K562 (cell line): ENCODE measurements around the gene LRMDA. TPM values are rescaled to one million over a fixed set of nuclear protein-coding genes. Genes with fewer than 3 reads are reported as not detected.

Experiments
- ATAC-seq: fragments of 200-7000 bp; cut with Tn5 transposase; 3 replicates; pipeline ENCODE4 v1.9.1; 2020; ENCODE audit warnings: moderate library complexity
- BruUV-seq: library from RNA; stranded (reverse); fragments of 400-500 nt; replicated peaks from 2 replicates; lab custom pipeline; 2021; lab: Mats Ljungman, UMichigan
- CTCF ChIA-PET: fragments of 300-600 bp; formaldehyde crosslinking; extraction: SDS; loops from one replicate; lab custom pipeline; 2021; ENCODE audit warnings: low intra/inter-chr PET ratio; lab: Yijun Ruan, JAX
- POLR2A ChIA-PET: fragments of 300-600, 350-650 bp; sonication (Branson Sonifier 250); formaldehyde crosslinking; extraction: SDS; loops from one replicate; lab custom pipeline; 2021; ENCODE audit warnings: antibody characterized with exemption, inconsistent platforms; lab: Yijun Ruan, JAX
- DNase-seq, 4 experiments: peaks; one replicate each; pipeline versions ENCODE4 v3.0.0 to v3.0.0-alpha.2; 2011 to 2018; ENCODE audit warnings: low spot score in 3 of 4, mixed read lengths in 3 of 4; ENCODE audit errors: extremely low read depth in 1 of 4
- FAIRE-seq: peaks from 2 replicates; lab custom pipeline; 2011; peaks lifted over from hg19 to GRCh38; lab: Jason Lieb, UNC
- H2AFZ ChIP-seq: 2 replicates; pipeline ENCODE4 v1.6.0; 2011; ENCODE audit warnings: low read depth, low read length, control low read depth, inconsistent platforms
- H3K27ac ChIP-seq: fragments of 200-600 bp; 3 replicates; pipeline ENCODE4 v1.8.0; 2011; ENCODE audit warnings: low read depth, mild to moderate bottlenecking, control low read depth, inconsistent platforms, low read length, moderate library complexity, mixed read lengths; ENCODE audit errors: extremely low read depth
- H3K27me3 ChIP-seq, 2 experiments: fragments of 300-600 bp in 1 of 2; 2 replicates in 1 of 2; 3 replicates in 1 of 2; pipeline versions ENCODE4 v1.6.0 to v1.8.0; 2011; ENCODE audit warnings: inconsistent platforms in 2 of 2, low read length in 2 of 2, mild to moderate bottlenecking in 1 of 2, mixed read lengths in 1 of 2, moderate library complexity in 1 of 2; ENCODE audit not compliant: control insufficient read depth in 2 of 2, insufficient read depth in 2 of 2
- H3K36me3 ChIP-seq: fragments of 300-600 bp; 3 replicates; pipeline ENCODE4 v1.8.0; 2011; ENCODE audit warnings: mild to moderate bottlenecking, low read length, inconsistent platforms; ENCODE audit not compliant: control insufficient read depth, insufficient read depth
- H3K4me1 ChIP-seq, 2 experiments: fragments of 200-600 bp in 1 of 2; replicated peaks in 1 of 2; 2 replicates in 1 of 2; 3 replicates in 1 of 2; pipeline versions ENCODE4 v1.5.1 to v1.8.0; 2011; ENCODE audit warnings: inconsistent platforms in 2 of 2, low read length in 2 of 2, mild to moderate bottlenecking in 1 of 2, mixed read lengths in 1 of 2, moderate library complexity in 1 of 2; ENCODE audit not compliant: control insufficient read depth in 2 of 2, insufficient read depth in 2 of 2
- H3K4me2 ChIP-seq: 2 replicates; pipeline ENCODE4 v1.6.1; 2011; ENCODE audit warnings: low read length, control low read depth, inconsistent platforms, mixed read lengths; ENCODE audit not compliant: insufficient read depth
- H3K4me3 ChIP-seq: fragments of 200-600 bp; sonication (generic), shearing (Covaris generic); 2 replicates; pipeline ENCODE4 v1.5.1; 2016; ENCODE audit warnings: control low read depth, inconsistent platforms
- H3K79me2 ChIP-seq: fragments of 200-600 bp; 3 replicates; pipeline ENCODE4 v1.8.0; 2011; ENCODE audit warnings: low read length, inconsistent platforms; ENCODE audit not compliant: control insufficient read depth, insufficient read depth
- H3K9ac ChIP-seq, 2 experiments: 2 replicates each; pipeline versions ENCODE4 v1.6.0 to v1.6.1; 2011; ENCODE audit warnings: low read depth in 2 of 2, low read length in 2 of 2, control low read depth in 1 of 2, inconsistent platforms in 1 of 2, mild to moderate bottlenecking in 1 of 2, mixed read lengths in 1 of 2; ENCODE audit not compliant: insufficient read depth in 1 of 2
- H3K9me1 ChIP-seq: one replicate; pipeline ENCODE4 v1.6.0; 2011; ENCODE audit warnings: inconsistent platforms, mild to moderate bottlenecking, low read length, moderate library complexity; ENCODE audit not compliant: control insufficient read depth, insufficient read depth
- H3K9me3 ChIP-seq: replicated peaks from 2 replicates; pipeline ENCODE4 v1.5.1; 2011; ENCODE audit warnings: low read depth, low read length, inconsistent platforms; ENCODE audit not compliant: control insufficient read depth, insufficient read depth
- H4K20me1 ChIP-seq: replicated peaks from 2 replicates; pipeline ENCODE4 v1.6.1; 2011; ENCODE audit warnings: low read length, inconsistent platforms, mixed read lengths; ENCODE audit not compliant: control insufficient read depth, insufficient read depth
- E2F6 ChIP-seq, 2 experiments: IDR thresholded peaks; 2 replicates each; pipeline ENCODE4 v1.6.1; 2011; ENCODE audit warnings: borderline replicate concordance in 1 of 2, control low read depth in 1 of 2, low read depth in 1 of 2, low read length in 1 of 2, mild to moderate bottlenecking in 1 of 2, mixed read lengths in 1 of 2, moderate library complexity in 1 of 2; ENCODE audit not compliant: insufficient read depth in 1 of 2, insufficient read length in 1 of 2, poor library complexity in 1 of 2, severe bottlenecking in 1 of 2; ENCODE audit errors: extremely low read depth in 1 of 2
- FOXM1 ChIP-seq, 2 experiments: fragments of 450-650 bp in 1 of 2; sonication (generic) in 1 of 2; formaldehyde crosslinking in 1 of 2; IDR thresholded peaks; 2 replicates each; pipeline versions ENCODE4 v1.6.1 to v1.9.0; 2017 to 2022; ENCODE audit warnings: low read depth in 2 of 2, mild to moderate bottlenecking in 2 of 2, missing genetic modification reagents in 1 of 2, moderate library complexity in 1 of 2
- MECOM ChIP-seq: fragments of 250-450 bp; sonication (Bioruptor Pico); IDR thresholded peaks from 2 replicates; pipeline ENCODE4 v1.8.0; 2022; ENCODE audit warnings: inconsistent platforms
- NBN ChIP-seq: fragments of 450-650 bp; IDR thresholded peaks from 2 replicates; pipeline ENCODE4 v1.6.1; 2016; ENCODE audit warnings: low read depth, mild to moderate bottlenecking
- NFYB ChIP-seq: IDR thresholded peaks from 2 replicates; pipeline ENCODE4 v1.6.1; 2011; ENCODE audit warnings: mild to moderate bottlenecking, moderate library complexity; ENCODE audit not compliant: insufficient read length; ENCODE audit errors: extremely low read depth
- RBM22 ChIP-seq: fragments of 200-400 bp; formaldehyde crosslinking; IDR thresholded peaks from 2 replicates; pipeline ENCODE4 v1.6.1; 2018; ENCODE audit warnings: low read length, low read depth; ENCODE audit not compliant: poor library complexity, severe bottlenecking
- RHOXF2B ChIP-seq: fragments of 250-450 bp; sonication (Bioruptor Pico); conservative IDR thresholded peaks from 2 replicates; pipeline ENCODE4 v1.5.1; 2021
- SOX6 ChIP-seq: fragments of 450-650 bp; IDR thresholded peaks from 2 replicates; pipeline ENCODE4 v1.6.1; 2014; ENCODE audit warnings: mild to moderate bottlenecking
- STAT5B ChIP-seq: fragments of 250-450 bp; sonication (Bioruptor Pico); IDR thresholded peaks from 2 replicates; pipeline ENCODE4 v1.8.0; 2021; ENCODE audit warnings: mild to moderate bottlenecking, inconsistent platforms
- ZNF197 ChIP-seq: fragments of 200-800 bp; sonication (Bioruptor generic); IDR thresholded peaks from 2 replicates; pipeline ENCODE4 v1.6.1; 2016; ENCODE audit warnings: low read depth, missing genetic modification characterization, missing compliant biosample characterization
- ZNF280B ChIP-seq: fragments of 250-450 bp; sonication (Bioruptor Pico); IDR thresholded peaks from 2 replicates; pipeline ENCODE4 v1.5.1; 2021; ENCODE audit warnings: mild to moderate bottlenecking
- ZNF395 ChIP-seq: fragments of 200-800 bp; sonication (Bioruptor generic); IDR thresholded peaks from 2 replicates; pipeline ENCODE4 v1.6.1; 2017; ENCODE audit warnings: missing genetic modification characterization, missing compliant biosample characterization
- WGBS: fragments of 100-300 bp; shearing (Covaris generic); methylation state at CpG from one replicate; pipeline ENCODE4 v1.1.6; 2016; ENCODE audit warnings: low coverage, mixed read lengths; ENCODE audit not compliant: insufficient coverage; ENCODE audit errors: missing lambda C conversion rate; 5-methylcytosine and 5-hydroxymethylcytosine counted together
- in situ Hi-C: fragments of 300-500 bp; cut with MboI; formaldehyde crosslinking; loops from 4 replicates; pipeline ENCODE4 v1.15.0; 2018; ENCODE audit warnings: inconsistent platforms, mixed read lengths
- intact Hi-C: fragments of 100-400 bp; cut with micrococcal nuclease; formaldehyde crosslinking; loops from 2 replicates; pipeline ENCODE4 v1.14.2; 2022
- polyA plus RNA-seq, 8 experiments: library from polyadenylated mRNA; depleted of rRNA in 4 of 8; stranded (reverse) in 5 of 8; unstranded in 3 of 8; fragments of >200 nt; fragmentation: Nextera tagmentation in 2 of 8; fragmentation: Illumina TruSeq in 1 of 8; extraction: Ambion mirVana in 2 of 8; extraction: Trizol in 1 of 8; gene quantifications; 2 replicates each; pipeline versions ENCODE4 v1.2.1 to v1.2.3, GENCODE V29; 2011 to 2014; ENCODE audit warnings: inconsistent platforms in 1 of 8, missing spikeins in 1 of 8
- total RNA-seq, 7 experiments: library from RNA; depleted of rRNA in 6 of 7; stranded (reverse); fragments of >200 nt in 6 of 7; fragmentation: Illumina TruSeq in 2 of 7; extraction: Trizol in 2 of 7; gene quantifications; 2 replicates each; pipeline versions ENCODE4 v1.2.1 to v1.2.3, GENCODE V29; 2011 to 2021; ENCODE audit warnings: low replicate concordance in 1 of 7

LRMDA gene
- total and polyA plus RNA-seq, 9 of the 15 experiments (the other 6 are each of a cell fraction or from before 2014, with no cell fraction given) = 0.25 TPM; not detected in 8

DNA sequence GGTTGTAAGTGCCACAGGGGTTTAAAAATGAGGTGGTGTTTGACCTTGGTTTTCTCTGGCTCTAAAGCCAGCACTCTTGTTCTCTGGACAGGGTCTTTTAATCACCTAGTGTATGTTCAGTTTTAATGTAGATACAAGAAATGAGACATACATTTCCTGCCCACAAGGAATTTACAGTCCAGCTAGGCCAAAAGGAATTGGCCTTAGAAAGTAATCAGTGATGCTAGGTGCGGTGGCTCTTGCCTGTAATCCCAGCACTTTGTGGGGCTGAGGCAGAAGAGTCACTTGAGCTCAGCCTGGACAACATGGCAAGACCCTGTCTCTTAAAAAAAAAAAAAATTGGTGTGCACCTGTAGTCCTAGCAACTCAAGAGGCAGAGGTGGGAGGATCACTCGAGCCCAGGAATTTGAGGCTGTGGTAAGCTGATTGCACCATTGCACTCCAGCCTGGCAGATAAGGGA, 100.2 kb downstream of the LRMDA start:
- no peak for FAIRE-seq

More for the DNA sequence above, 100.2 kb downstream of the LRMDA start:
- no peaks in the 10 kb centered on the region for H3K4me1 ChIP-seq
- TF ChIP-seq RBM22 (no peak), STAT5B (CRISPR knock-in tag) (no peak), NBN (no peak), FOXM1 (IDR thresholded peaks at IDR 0.05; ENCODE audit: low read depth) (no peak), FOXM1 (CRISPR knock-in tag; IDR thresholded peaks at IDR 0.05; ENCODE audit: low read depth) (no peak), RHOXF2B (CRISPR knock-in tag) (no peak), ZNF280B (no peak), SOX6 (no peak), ZNF395 (CRISPR knock-in tag) (no peak), NFYB (no peak), MECOM (CRISPR knock-in tag) (no peak), ZNF197 (no peak), E2F6 (IDR thresholded peaks at IDR 0.05; ENCODE audit: borderline replicate concordance in 1 of 2, extremely low read depth in 1 of 2, insufficient read depth in 1 of 2, insufficient read length in 1 of 2, low read depth in 1 of 2, low read length in 1 of 2, poor library complexity in 1 of 2, severe bottlenecking in 1 of 2) (no peak)
- TF ChIP-seq, all 486 proteins: peak for 0
- Histone ChIP-seq H3K9me1 (no peaks in the 10 kb centered on the region), H3K79me2 (no peaks in the 10 kb centered on the region), H3K27me3 (no peaks in the 10 kb centered on the region), H2AFZ (no peak overlapping the region), H3K4me2 (no peak overlapping the region), H3K4me3 (no peak overlapping the region), H4K20me1 (0 out of 2 replicates have a peak, but pooled peaks cover 2% of the 10 kb centered on the region), H3K9me3 (no peaks in the 10 kb centered on the region), H3K36me3 (no peaks in the 10 kb centered on the region), H3K27ac (no peak overlapping the region), H3K9ac (no peak overlapping the region)
- 0% methylated on average over 2 of the region's 2 CpGs for WGBS
- BruUV-seq = no TSS peak
- POLR2A ChIA-PET = no interaction called here
- CTCF ChIA-PET = no interaction called here
- DNase-seq (no peak), ATAC-seq (no peak)
- in situ Hi-C loops = no loop called here
- intact Hi-C loops = no loop called here
